ENCODE data around the gene SLC22A31. TPM values are rescaled to one million over a fixed set of nuclear protein-coding genes. Genes with fewer than 3 reads are reported as not detected.

SLC22A31 gene
- total RNA-seq, 4 donors from 2014 or later: 0.97 to 2.2 (median 1.7) TPM

GRCh38 chr16:89174877-89175276 lies 25.5 kb downstream of the SLC22A31 start:
- 61 to 84% methylated on average over 11 to 14 of the region's 14 CpGs for WGBS, 2 donors
- DNase-seq (ENCODE audit: low spot score in 2 of 2): no peak
- no peak overlapping the region for H3K4me3 ChIP-seq (ENCODE audit: low read depth, poor library complexity, severe bottlenecking)
- no peak for TF ChIP-seq CTCF (IDR thresholded peaks at IDR 0.05)
- TF ChIP-seq POLR2A (IDR thresholded peaks at IDR 0.05): no peak
- intact Hi-C loops (cut with DNase I; ENCODE audit: low total_unique reads): no loop called here

GRCh38 chr16:89174055-89174827 lies 26.1 kb downstream of the SLC22A31 start:
- TF ChIP-seq CTCF (IDR thresholded peaks at IDR 0.05) (no peak), POLR2A (IDR thresholded peaks at IDR 0.05) (no peak)
- WGBS, 2 donors: 65 to 69% methylated on average over 23 of the region's 23 CpGs
- no peak for DNase-seq (ENCODE audit: low spot score in 2 of 2)
- intact Hi-C loops (cut with DNase I; ENCODE audit: low total_unique reads): no loop called here
- no peak overlapping the region for H3K4me3 ChIP-seq (ENCODE audit: low read depth, poor library complexity, severe bottlenecking)

- WGBS, 2 donors: 50 to 53% methylated on average over 9 to 11 of the region's 11 CpGs
- no peak for DNase-seq (ENCODE audit: low spot score in 2 of 2)
- TF ChIP-seq POLR2A (IDR thresholded peaks at IDR 0.05): no peak
- no peak for TF ChIP-seq CTCF (IDR thresholded peaks at IDR 0.05)
- intact Hi-C loops (cut with DNase I; ENCODE audit: low total_unique reads): no loop called here
- no peak overlapping the region for H3K4me3 ChIP-seq (ENCODE audit: low read depth, poor library complexity, severe bottlenecking)
Measured at GRCh38 chr16:89173174-89173921, 27.0 kb downstream of the SLC22A31 start.

- TF ChIP-seq CTCF (IDR thresholded peaks at IDR 0.05) (no peak), POLR2A (IDR thresholded peaks at IDR 0.05) (no peak)
- no peak overlapping the region for H3K4me3 ChIP-seq (ENCODE audit: low read depth, poor library complexity, severe bottlenecking)
- intact Hi-C loops (cut with DNase I; ENCODE audit: low total_unique reads): no loop called here
- WGBS, 2 donors: 53 to 66% methylated on average over 9 to 10 of the region's 13 CpGs
- no peak for DNase-seq (ENCODE audit: low spot score in 2 of 2)
Measured at GRCh38 chr16:89172528-89173173, 27.7 kb downstream of the SLC22A31 start.

GRCh38 chr16:89172171-89172527 lies 28.2 kb downstream of the SLC22A31 start:
- WGBS, 2 donors: 68 to 81% methylated on average over 5 to 6 of the region's 11 CpGs
- TF ChIP-seq CTCF (IDR thresholded peaks at IDR 0.05) (no peak), POLR2A (IDR thresholded peaks at IDR 0.05) (no peak)
- DNase-seq (ENCODE audit: low spot score in 2 of 2): no peak
- intact Hi-C loops (cut with DNase I; ENCODE audit: low total_unique reads): no loop called here
- no peak overlapping the region for H3K4me3 ChIP-seq (ENCODE audit: low read depth, poor library complexity, severe bottlenecking)

Data from lower leg skin (tissue), 4 donors.